NCI-H748 treated with DMSO at 0.1 percent for 48 hours (cell line): ENCODE data around the gene TECPR2.

Experiments
- DNase-seq: peaks from one replicate; lab custom pipeline; 2025; lab: John Stamatoyannopoulos, UW

Gene TECPR2

DNA sequence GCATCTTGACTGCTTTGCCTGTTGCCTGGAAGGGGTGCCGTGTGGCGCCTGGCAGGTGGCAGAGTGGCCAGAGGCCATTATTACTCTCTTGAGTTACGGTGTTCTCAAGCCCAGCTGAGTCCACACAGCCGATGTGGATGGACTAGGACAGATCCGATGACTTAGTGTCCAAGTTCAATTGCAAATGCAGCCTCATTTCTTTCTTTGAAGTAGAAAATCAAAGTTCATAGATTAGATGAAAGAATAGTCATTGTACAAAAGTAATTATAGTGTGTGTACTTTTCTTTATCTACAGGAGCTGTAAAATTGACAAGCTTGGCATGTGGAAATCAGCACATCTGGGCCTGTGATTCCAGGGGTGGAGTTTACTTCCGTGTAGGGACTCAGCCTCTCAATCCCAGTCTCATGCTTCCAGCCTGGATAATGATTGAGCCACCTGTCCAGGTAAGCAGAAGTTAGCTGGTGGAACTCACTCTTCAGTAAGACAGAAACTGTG lies 102.2 kb downstream of the TECPR2 start:
- DNase-seq: no peak

DNA sequence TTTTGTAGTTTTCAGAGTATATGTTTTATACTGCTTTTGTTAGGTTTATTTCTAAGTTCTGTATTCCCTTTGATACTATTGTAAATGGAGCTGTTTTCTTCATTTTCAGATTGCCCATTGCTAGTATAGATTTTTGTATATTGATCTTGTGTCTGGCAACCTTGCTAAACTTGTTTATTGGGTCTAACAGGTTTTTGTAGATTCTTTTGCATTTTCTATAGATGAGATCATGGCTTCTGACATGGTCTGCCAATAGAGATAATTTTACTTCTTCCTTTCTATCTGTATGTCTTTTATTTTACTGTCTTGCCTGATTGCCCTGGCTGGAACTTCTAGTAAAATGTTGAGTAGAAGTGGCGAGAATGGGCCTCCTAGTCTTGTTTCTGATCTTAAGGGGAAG lies 106.5 kb downstream of the TECPR2 start:
- DNase-seq: no peak

DNA sequence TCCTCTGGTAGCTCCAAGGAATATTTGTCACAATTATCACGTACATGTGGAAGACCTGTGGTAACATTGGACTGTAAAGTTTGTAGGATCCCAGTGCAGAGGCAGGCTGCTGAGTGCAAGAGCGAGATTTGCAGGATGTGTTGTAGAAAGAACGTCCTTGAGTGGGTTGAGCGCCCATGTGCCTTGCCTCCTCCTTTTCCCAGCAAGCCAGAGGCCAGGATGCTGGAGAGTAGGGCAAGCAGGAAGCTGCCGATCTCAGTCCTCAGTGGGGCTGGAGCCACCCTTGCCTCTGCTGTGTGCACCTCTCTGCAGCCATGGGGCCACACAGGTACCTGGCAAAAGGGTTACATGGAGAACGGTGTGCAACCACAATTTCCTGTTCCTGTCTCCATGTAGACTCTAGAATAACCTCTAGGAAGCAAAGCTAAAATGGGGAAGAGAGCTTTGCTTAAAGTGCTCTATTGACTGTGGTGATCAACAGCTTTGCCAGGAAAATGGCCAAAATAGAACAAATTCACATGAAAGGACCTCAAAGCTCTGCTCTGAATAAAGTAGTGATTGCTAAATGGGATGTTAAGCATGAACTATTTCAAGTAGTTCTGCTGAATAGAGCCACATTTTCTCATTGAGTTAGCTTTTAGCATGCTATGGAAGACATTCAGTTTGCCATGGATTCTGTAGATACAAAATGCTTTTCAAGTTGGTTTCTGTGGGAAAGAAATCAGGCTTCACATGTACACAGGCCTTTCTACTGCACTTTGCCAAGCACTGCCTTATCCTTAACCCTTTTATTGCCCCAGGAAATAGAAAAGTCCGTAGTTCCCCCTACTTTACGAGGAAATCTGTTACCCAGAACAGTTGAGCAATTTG lies 109.4 kb downstream of the TECPR2 start:
- DNase-seq: no peak

DNA sequence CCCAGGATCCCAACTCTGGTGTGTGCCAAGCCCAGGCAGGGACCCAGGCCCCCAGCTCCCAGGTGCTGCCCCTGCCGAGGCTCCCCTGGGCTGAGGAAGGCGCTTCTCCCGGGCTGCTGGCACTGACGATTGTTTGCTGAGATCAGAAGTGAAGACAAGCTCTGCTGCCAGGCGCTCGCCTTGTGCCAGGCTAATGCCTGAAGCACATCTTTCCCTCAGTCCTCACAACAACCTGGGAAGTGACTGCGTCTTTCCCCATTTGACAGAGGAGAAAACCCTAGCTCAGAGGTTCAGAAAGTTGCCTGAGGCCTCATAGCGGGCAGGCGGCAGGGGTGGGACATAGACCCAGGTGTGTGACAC lies 110.0 kb downstream of the TECPR2 start:
- no peak for DNase-seq

DNA sequence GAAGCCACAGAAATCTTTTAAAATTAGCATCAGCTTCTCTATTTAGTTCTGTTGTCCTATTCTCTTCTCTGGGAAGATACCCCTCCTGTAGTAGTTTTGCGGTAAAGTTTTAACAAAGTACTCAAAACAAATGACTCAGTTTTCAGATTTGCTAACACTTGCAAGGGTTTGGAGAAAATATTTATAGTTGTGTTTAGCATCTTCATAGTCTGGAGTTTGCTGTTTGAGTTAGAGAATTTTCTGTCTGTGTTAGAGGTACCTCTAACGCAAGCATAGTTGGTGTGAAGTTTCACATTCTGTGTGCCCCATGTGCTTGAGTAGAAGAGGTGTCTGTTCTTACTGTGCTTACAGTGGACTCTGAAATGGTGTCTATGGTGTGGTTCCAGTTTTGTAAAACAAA lies 110.8 kb downstream of the TECPR2 start:
- DNase-seq: no peak

DNA sequence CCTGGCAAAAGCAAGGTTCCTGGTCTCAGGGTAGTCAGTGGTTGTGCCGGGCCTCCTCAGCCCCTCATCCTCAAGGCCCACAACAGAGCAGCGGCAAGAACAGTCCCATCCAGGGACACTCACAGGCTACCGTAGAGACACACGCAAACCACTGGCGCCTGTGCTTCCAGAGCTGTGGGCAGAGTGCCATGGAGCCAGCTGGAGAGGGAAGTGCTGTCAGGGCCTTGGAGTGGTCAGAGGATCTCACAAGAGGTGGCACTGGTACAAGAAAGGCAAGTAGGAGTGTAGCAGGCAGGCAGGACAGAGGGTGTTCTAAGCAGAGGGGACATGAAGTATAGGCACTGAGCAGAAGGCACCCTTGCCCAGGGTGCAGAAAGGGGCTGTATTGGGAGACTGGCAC lies 112.2 kb downstream of the TECPR2 start:
- DNase-seq: no peak

DNA sequence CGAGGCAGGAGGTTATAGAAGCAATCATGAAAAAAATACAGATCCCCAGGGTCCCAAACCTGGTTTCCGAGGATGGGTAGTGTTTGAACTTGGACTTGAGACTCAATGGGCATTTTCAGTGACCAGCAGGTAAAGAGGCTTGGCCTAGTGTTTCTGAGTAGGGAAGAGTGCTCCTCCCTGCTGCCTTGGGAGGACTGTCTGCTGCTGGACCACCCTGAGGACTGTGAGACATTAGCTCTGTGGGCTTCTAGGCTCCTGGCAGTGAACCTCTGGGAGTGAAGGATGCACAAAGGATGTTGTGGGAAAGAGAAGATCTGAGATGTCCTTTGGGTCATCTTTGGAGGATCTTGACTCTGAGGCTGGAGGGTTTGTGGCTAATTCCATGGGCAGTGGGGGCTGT lies 116.4 kb downstream of the TECPR2 start:
- no peak for DNase-seq

DNA sequence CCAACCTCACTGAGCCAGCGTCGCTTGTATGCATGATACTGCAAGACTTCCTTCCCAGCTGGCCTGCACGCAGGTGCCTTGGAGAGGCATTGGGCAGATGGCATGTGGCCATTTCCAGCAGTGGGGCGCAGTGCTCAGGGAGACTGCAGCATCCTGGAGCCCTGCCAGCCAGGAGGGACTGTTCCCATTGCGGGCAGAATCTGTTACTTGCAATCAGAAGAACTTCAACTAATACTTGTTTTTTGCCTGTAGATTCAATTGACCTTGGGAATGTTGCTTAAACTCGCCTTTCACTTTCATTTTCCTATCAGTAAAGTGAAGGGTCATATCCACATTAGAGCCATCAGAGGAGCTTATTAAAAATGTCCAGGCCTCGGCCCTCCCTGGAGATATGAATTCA lies 117.0 kb downstream of the TECPR2 start:
- no peak for DNase-seq

DNA sequence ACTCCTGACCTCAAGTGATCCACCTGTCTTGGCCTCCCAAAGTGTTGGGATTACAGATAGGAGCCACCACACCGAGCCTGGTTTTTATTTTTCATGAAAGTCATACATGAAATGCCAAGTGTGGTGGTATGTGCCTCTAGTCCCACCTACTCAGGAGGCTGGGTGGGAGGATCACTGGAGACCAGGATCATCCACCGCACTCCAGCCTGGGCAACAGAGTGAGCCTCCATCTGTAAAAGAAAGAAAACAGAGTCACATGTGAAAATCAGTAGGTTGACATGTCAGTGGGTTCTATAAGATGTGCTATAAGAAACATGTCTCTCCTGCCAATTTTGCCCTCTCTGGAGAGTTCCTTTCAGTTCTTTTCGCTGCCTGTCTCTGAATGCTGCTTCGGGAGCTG lies 118.6 kb downstream of the TECPR2 start:
- DNase-seq: no peak

DNA sequence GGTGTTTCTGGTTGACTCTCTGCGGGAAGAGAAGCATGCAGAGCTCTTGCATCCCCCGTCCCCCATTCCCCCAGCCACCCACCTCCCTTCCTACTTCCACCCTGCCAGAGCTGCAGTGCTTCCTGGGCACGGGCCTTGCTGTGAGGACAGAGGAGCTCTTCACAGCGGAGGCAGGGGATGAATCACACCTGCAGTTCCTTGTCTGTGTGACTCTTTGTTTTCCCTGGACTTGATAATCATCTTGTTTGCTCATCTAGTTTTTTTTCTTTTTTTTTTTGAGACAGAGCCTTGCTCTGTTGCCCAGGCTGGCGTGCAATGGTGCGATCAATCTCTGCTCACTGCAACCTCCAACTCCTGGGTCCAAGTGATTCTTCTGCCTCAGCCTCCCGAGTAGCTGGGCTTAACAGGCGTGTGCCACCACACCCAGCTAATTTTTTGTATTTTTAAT lies 119.1 kb downstream of the TECPR2 start:
- no peak for DNase-seq

DNA sequence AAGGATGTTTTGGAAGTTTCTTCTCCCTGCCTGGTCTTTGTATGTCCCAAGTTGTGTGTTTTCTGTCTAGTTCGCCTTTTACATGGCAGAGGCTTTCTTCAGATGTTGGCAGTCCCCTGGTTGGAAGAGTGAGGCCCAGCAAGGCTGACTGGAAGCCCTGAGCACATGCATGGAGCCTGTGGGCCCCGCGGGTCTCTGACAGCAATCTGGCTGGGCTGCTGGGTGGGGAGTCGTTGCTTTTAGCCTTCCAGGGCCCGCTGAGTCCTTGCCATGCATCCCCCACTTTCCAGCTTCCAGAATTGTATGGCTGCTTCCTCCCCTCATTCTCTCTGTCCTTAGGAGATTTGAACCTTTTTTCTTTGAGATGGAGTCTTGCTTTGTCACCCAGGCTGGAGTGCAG lies 121.6 kb downstream of the TECPR2 start:
- no peak for DNase-seq

DNA sequence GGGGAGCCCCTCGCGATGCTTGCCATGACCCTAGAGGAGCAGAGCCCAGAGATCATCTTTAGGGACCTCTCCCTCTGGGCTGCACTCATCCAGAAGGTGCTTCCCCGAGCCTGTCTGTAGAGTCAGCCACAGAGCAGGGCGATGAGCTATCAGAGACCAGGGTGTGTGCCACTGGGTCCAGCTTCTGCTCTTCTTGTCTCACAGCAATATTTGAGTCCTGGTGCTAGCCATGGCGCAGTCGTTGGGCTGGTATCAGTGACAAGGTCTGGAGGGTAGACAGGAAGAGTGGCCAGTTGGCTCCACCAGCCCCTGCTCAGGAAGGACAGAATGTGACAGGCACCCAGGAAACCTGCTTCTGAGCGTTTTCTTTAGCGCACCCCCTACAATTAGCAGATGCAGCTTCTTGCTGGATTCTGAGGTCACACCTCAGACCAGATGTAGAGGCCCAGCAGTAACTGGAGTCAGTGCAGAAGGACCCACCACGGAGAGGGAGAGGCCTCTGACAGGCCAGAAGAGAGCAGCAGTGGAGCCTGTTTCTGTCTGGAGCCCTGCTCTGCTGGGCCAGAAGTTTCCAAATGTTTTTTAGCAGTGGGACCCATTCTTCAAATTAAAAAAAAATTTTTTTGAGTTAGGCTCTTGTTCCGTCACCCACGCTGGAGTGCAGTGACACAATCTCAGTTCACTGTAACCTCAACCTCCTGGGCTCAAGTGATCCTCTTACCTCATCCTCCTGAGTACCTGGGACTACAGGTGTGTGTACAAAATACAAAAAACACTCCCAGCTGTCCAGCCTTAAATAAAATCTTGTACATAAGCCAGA lies 123.2 kb downstream of the TECPR2 start:
- DNase-seq: no peak

DNA sequence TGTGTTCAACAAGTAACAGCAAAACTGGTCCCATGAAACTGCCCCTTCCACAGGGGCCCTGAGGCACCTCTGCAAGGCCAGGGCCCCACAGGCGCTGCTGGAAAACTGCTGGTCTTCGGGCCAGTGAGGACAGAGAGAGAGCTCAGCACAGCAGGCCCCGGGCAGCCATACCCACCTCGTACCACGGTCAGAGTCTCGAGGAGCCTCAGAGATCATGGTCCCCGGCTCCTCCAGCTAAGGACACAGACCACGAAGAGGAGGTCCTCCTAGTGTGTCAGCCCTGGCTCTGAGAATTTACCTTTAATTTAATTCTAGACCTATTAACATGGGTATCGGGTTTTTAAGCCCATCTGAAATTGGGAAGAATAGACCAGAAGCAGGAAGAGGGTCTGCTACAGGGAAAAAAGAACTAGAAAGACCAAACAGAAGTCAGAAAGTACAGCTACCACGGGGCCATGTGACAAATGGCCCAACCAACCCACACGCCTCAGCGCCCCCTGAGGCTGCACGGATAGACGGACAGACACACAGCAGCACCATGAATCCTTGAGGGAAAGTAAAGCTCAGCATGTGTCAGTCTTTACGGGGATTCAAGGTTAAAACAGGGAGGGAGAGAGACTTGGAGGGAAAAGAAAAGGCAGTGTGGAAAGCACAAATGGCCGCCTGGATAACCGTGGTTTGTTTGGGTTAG lies 123.9 kb downstream of the TECPR2 start:
- no peak for DNase-seq

DNA sequence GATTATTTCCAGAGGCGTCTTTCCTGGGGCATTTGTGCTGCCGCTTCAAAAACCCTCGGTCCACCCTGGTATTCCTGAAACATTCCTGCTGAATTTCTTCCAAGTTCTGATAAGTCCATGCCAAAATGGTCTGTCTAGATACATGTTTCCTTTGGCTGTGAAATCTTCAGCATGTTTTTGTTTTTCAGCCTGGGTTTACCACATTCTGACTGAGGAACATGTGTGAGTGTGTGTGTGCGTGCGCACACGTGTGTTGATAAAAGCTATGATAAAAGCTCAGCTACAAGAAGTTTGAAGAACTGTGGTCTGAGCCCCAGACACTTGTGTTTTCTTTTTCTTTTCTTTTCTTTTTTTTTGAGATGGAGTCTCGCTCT lies 124.5 kb downstream of the TECPR2 start:
- no peak for DNase-seq

DNA sequence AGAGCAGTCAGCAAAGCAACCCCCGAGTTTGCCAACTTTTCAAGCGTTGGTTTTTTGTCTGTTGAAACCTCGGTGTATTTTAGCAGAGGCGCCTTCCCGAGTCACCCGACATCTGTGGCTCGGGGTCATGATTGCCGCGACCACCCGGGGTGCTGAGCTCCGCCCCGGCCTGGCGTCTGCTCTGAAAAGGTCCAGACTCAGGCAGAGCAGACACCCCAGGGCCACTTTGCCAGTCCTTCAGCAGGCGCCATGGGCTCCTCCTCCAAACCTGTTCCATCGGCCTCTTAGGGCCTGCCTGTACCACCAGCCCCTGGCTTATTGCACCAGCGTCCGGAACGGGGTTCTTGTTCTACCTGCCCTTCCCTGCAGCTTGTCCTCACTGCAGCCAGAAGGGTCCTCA lies 127.7 kb downstream of the TECPR2 start:
- no peak for DNase-seq

DNA sequence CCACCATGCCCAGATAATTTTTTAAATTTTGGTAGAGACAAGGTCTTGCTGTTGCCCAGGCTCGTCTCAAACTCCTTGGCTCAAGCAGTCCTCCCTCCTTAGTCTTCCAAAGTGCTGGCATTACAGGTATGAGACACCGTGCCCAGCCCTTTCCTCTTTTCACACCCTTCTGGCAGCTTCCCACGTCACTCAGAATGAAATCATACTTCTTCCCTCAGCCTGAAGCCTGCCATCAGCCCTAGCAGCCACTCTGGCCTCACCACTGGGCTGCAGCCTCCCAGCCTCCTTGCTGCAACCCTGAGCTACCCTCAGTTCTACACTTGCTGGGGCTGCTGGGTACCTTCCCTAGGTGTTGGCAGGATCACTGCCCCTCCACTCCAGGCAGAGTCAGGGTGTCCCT lies 128.6 kb downstream of the TECPR2 start:
- no peak for DNase-seq

DNA sequence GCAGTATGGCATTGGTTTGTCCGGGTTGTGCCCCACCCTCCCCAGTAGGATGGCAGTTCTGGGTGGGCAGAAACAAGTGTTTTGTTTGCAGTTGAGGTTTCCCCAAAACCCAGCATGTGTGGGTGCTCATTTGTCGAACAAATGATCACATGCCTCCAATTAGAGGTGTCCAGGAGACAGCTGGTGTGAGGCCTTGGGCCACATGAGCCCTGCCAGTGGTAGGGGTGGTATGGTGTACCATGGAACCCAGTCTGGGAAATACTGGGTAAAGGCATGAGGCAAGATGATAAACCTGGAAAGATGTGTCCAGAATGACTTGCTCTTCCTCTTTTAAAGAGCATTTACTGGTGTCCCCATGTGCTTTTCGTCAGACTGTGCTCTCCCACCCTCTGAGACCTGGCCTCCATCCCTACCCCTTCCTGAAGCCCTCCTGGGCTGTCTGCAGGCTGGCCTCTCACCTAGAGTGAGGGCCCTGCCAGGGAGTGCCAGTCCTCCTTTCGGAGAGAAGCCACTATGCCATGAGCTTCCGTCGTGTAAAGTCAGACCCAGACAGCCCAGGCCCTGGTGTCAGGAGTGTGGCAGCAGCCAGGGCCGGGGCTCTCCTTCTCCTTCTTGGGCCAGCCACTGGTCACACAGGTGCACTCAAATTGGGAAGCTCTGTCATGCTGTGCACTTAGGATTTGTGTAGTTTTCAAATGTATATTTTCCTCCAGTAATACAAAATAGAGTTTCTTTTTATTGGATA lies 129.2 kb downstream of the TECPR2 start:
- DNase-seq: no peak

DNA sequence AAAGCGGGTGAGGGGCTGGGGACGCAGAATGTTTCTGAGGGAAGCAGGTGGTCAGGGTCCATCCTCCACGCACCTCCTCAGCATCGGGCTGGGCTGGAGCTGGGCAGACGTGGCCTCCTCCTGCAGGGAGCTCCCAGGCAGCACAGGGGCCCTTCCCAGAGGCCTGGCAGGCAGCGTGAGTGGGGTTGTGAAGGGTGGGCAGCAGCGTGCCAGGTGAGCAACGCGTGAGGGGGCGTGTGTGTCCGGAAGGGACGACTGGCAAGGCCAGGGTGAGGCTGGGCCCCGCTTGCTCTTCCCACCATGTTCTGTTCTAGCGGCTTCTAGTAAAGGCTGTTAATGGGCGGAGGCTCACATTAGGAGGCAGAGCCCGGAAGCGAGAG lies 129.8 kb downstream of the TECPR2 start:
- DNase-seq: no peak

DNA sequence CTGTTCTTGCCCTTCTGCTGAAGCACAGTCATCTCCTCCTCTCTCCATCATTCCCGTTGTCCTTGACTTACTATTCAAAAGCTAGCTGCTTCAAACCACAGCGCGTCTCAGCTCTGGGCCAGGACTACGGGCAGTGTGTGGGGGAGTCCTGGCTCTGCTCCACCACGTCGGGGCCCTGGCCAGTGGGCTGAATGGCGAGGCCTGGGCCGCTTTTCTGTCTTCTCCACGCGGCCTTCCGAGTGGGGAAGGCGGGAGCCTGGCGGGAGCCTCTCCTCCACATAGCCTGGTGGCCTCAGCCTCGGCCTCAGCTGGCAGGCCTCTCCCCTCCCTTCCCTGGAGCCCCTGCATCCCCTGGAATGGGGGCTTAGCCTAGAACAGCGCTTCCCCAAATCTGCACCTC lies 130.4 kb downstream of the TECPR2 start:
- DNase-seq: no peak

DNA sequence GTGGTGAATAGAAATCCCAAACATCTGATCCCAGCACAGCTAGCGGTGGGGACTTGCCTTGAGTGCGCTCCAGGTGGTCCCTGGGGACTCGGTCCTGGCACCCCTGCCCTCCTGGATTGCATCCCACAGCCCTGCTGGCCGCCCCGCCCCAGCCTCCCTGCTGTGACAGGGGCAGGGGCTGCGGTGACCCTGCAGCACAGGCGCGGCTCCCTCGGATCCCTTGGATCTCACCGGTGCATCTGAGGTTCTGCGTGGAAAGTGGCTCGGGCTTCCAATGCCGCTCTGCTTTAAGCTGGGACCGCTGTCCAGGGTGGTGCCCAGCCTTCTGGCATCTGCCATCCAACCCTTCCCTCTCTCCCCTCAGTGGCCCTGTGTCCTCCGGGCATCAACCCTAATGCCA lies 130.8 kb downstream of the TECPR2 start:
- DNase-seq: no peak

DNA sequence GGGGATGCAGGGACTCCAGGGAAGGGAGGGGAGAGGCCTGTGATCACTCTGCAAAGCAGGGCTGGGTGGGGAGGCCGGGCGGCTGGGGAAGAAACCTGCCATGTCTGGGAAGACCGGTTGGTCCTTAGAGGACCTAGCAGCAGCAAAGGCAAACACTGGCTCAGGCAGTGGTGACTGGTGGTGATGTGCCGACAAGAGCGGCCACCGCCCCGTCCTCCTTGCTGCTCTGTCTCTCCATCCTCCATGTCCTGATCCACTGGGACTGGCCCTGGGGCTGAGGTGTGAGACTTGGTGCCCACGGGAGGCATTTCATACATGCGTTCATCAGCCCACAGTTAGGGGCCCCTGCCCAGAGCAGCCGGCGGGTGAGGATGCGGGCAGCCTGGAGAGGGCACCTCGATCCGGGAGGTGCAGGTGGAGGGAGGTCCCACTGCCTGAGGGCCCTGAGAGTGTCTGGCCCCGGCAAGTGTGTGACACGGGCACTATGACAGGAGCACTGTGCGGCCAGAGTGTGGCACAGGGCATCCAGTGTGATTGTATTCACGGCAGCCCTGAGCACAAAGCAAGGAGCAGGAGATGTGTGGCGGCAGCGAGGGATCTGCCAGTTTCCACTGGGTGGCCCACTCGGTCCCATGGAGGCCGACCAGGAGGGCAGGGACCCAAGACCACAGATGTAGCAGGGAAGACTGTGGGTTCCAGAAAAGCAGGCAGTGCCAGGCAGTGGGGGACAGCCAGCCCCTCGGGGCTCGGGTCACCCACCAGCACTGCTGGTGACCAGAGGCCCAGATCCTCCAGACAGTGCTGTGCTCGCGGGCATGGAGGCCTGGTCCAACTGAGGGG lies 133.0 kb downstream of the TECPR2 start:
- DNase-seq: no peak
